Endothelial cell of umbilical vein (primary cell): ENCODE data around the gene FBXO5. TPM values are rescaled to one million over a fixed set of nuclear protein-coding genes. Genes with fewer than 3 reads are reported as not detected.

ENCODE experiments used
- BruUV-seq: library from RNA; stranded (reverse); fragments of 400-500 nt; replicated peaks from 2 replicates; lab custom pipeline; 2021; lab: Mats Ljungman, UMichigan
- CTCF ChIA-PET: fragments of 300-600, 350-600 bp; sonication (Branson Sonifier 250); formaldehyde crosslinking; loops from one replicate; lab custom pipeline; 2021; ENCODE audit warnings: antibody characterized with exemption, inconsistent platforms; lab: Charles Lee
- POLR2A ChIA-PET: fragments of 300-600, 350-600 bp; sonication (Branson Sonifier 250); formaldehyde crosslinking; loops from one replicate; lab custom pipeline; 2021; ENCODE audit warnings: antibody characterized with exemption, inconsistent platforms; lab: Charles Lee
- DNase-seq: peaks from one replicate; pipeline ENCODE4 v3.0.0-alpha.2; 2011; ENCODE audit warnings: low read depth, low spot score
- FAIRE-seq: peaks from 2 replicates; lab custom pipeline; 2011; peaks lifted over from hg19 to GRCh38; lab: Jason Lieb, UNC
- H2AFZ ChIP-seq: 2 replicates; pipeline ENCODE4 v1.6.0; 2012; ENCODE audit warnings: low read depth, low read length, control low read depth, inconsistent platforms
- H3K27ac ChIP-seq: 2 replicates; pipeline ENCODE4 v1.5.1; 2011; ENCODE audit warnings: low read depth, mild to moderate bottlenecking, control low read depth, low read length, moderate library complexity; ENCODE audit not compliant: insufficient read depth
- H3K27me3 ChIP-seq, 2 experiments: 2 replicates each; pipeline versions ENCODE4 v1.6.0 to v1.6.1; 2011; ENCODE audit warnings: low read length in 2 of 2, mixed read lengths in 1 of 2; ENCODE audit not compliant: control insufficient read depth in 2 of 2, insufficient read depth in 2 of 2
- H3K36me3 ChIP-seq, 2 experiments: 2 replicates in 1 of 2; 3 replicates in 1 of 2; pipeline ENCODE4 v1.5.1; 2011; ENCODE audit warnings: low read length in 2 of 2, mild to moderate bottlenecking in 1 of 2, moderate library complexity in 1 of 2; ENCODE audit not compliant: control insufficient read depth in 2 of 2, insufficient read depth in 2 of 2; ENCODE audit errors: extremely low read depth in 1 of 2
- H3K4me1 ChIP-seq: 3 replicates; pipeline ENCODE4 v1.5.1; 2011; ENCODE audit warnings: mild to moderate bottlenecking, low read length; ENCODE audit not compliant: control insufficient read depth, insufficient read depth; ENCODE audit errors: extremely low read depth
- H3K4me2 ChIP-seq: 2 replicates; pipeline ENCODE4 v1.6.1; 2011; ENCODE audit warnings: low read length, control low read depth, mixed read lengths; ENCODE audit not compliant: insufficient read depth
- H3K4me3 ChIP-seq, 3 experiments: fragments of 200-600 bp in 1 of 3; sonication (generic), shearing (Covaris generic) in 1 of 3; replicated peaks in 1 of 3; 2 replicates each; pipeline ENCODE4 v1.5.1; 2011 to 2016; ENCODE audit warnings: control low read depth in 3 of 3, low read length in 3 of 3, mild to moderate bottlenecking in 2 of 3, inconsistent platforms in 1 of 3, low read depth in 1 of 3, moderate library complexity in 1 of 3; ENCODE audit not compliant: insufficient read depth in 1 of 3
- H3K79me2 ChIP-seq: 2 replicates; pipeline ENCODE4 v1.6.0; 2012; ENCODE audit warnings: low read length, inconsistent platforms; ENCODE audit not compliant: control insufficient read depth, insufficient read depth
- H3K9ac ChIP-seq: replicated peaks from 2 replicates; pipeline ENCODE3; 2011; ENCODE audit warnings: low read length, control low read depth; ENCODE audit not compliant: insufficient read depth; ENCODE audit errors: extremely low read depth
- H3K9me1 ChIP-seq: replicated peaks from 3 replicates; pipeline ENCODE4 v1.6.0; 2011; ENCODE audit warnings: mild to moderate bottlenecking, low read length; ENCODE audit not compliant: control insufficient read depth, insufficient read depth; ENCODE audit errors: extremely low read depth
- H3K9me3 ChIP-seq: replicated peaks from 2 replicates; pipeline ENCODE4 v1.5.1; 2012; ENCODE audit warnings: low read length, inconsistent platforms; ENCODE audit not compliant: control insufficient read depth, insufficient read depth
- H4K20me1 ChIP-seq: replicated peaks from 2 replicates; pipeline ENCODE3; 2011; ENCODE audit warnings: mild to moderate bottlenecking, low read length; ENCODE audit not compliant: control insufficient read depth, insufficient read depth; ENCODE audit errors: extremely low read depth
- CTCF ChIP-seq, 2 donors: IDR thresholded peaks; 1 replicate in 1 of 2; 2 replicates in 1 of 2; pipeline ENCODE4 v1.5.1; 2011; ENCODE audit warnings: low read length in 2 of 2, mild to moderate bottlenecking in 2 of 2, moderate library complexity in 2 of 2, control low read depth in 1 of 2, inconsistent platforms in 1 of 2, low read depth in 1 of 2; ENCODE audit not compliant: insufficient read depth in 1 of 2; ENCODE audit errors: extremely low read depth in 1 of 2
- EZH2 ChIP-seq: IDR thresholded peaks from 2 replicates; pipeline ENCODE4 v1.6.1; 2012; ENCODE audit warnings: borderline replicate concordance, low read depth, mild to moderate bottlenecking, moderate library complexity, low read length, inconsistent platforms; ENCODE audit not compliant: severe bottlenecking
- FOS ChIP-seq: IDR thresholded peaks from 2 replicates; pipeline ENCODE4 v1.6.1; 2011; ENCODE audit warnings: mild to moderate bottlenecking, low read length, moderate library complexity, borderline replicate concordance; ENCODE audit not compliant: insufficient read depth
- GATA2 ChIP-seq: IDR thresholded peaks from 2 replicates; pipeline ENCODE4 v1.7.0; 2011; ENCODE audit warnings: low read depth, mild to moderate bottlenecking, moderate library complexity, mixed read lengths, low read length; ENCODE audit not compliant: insufficient read length, insufficient read depth
- JUN ChIP-seq: IDR thresholded peaks from 2 replicates; pipeline ENCODE4 v1.6.1; 2011; ENCODE audit warnings: borderline replicate concordance, low read depth; ENCODE audit not compliant: insufficient read length, insufficient read depth
- MYC ChIP-seq: IDR thresholded peaks from one replicate; pipeline ENCODE4 v1.6.1; 2011; ENCODE audit warnings: mild to moderate bottlenecking, low read depth, low read length
- POLR2A ChIP-seq: IDR thresholded peaks from 2 replicates; pipeline ENCODE4 v1.6.1; 2012; ENCODE audit warnings: low read depth, mild to moderate bottlenecking, control low read depth, low read length
- POLR2AphosphoS5 ChIP-seq: IDR thresholded peaks from 2 replicates; pipeline ENCODE4 v1.6.1; 2012; ENCODE audit warnings: low read depth, mild to moderate bottlenecking, control low read depth, low read length, moderate library complexity; ENCODE audit not compliant: insufficient read depth
- dilution Hi-C: fragments of 300-500 bp; cut with MboI; formaldehyde crosslinking; loops from one replicate; pipeline ENCODE4 v1.15.0; 2019; ENCODE audit warnings: low sequenced_read_pairs; ENCODE audit not compliant: extremely low pct_ligation_motif_present
- intact Hi-C: fragments of 100-400 bp; cut with micrococcal nuclease; formaldehyde crosslinking; loops from one replicate; pipeline ENCODE4 v1.10.0; 2022
- polyA plus RNA-seq, 4 experiments: library from polyadenylated mRNA; depleted of rRNA in 3 of 4; stranded (reverse) in 3 of 4; unstranded in 1 of 4; fragments of >200 nt; gene quantifications; 2 replicates each; pipeline versions ENCODE4 v1.2.1 to v1.2.3, GENCODE V29; 2011 to 2012; ENCODE audit warnings: missing spikeins in 1 of 4
- total RNA-seq: library from RNA; stranded (reverse); gene quantifications from 2 replicates; pipeline ENCODE4 v1.2.3, GENCODE V29; 2021
- TF ChIP-seq, protein P1 (sequence below): IDR thresholded peaks from 2 replicates; pipeline ENCODE4 v1.6.1; 2011; ENCODE audit not compliant: insufficient read depth, insufficient read length

The FBXO5 gene
- total and polyA plus RNA-seq, 2 donors (not counting 3 experiments of a cell fraction or from before 2014, with no cell fraction given), result 6.1 to 27.1 TPM

- TF ChIP-seq MYC, result no peak
- no peak for TF ChIP-seq POLR2AphosphoS5
- no peak for TF ChIP-seq GATA2
- TF ChIP-seq CTCF (IDR thresholded peaks at IDR 0.05; ENCODE audit: extremely low read depth in 1 of 2, insufficient read depth in 1 of 2, low read depth in 1 of 2, low read length in 2 of 2), result no peak
- TF ChIP-seq JUN, result no peak
- TF ChIP-seq EZH2, result no peak
- TF ChIP-seq POLR2A, result no peak
- TF ChIP-seq FOS, result no peak
- TF ChIP-seq, protein P1, sequence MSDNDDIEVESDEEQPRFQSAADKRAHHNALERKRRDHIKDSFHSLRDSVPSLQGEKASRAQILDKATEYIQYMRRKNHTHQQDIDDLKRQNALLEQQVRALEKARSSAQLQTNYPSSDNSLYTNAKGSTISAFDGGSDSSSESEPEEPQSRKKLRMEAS, result no peak
- Histone ChIP-seq H2AFZ (no peak overlapping the region), H3K9me1 (no peaks in the 10 kb centered on the region), H3K9me3 (no peaks in the 10 kb centered on the region), H3K4me1 (peaks cover 15% of the 10 kb centered on the region), H4K20me1 (no peaks in the 10 kb centered on the region), H3K27me3 (no peaks in the 10 kb centered on the region), H3K4me2 (no peak overlapping the region), H3K36me3 (no peaks in the 10 kb centered on the region), H3K9ac (no peak overlapping the region), H3K79me2 (no peaks in the 10 kb centered on the region), H3K27ac (no peak overlapping the region), H3K4me3 (no peak overlapping the region)
- ChIA-PET POLR2A (no interaction called here), CTCF (no interaction called here)
- intact Hi-C loops (no loop called here), dilution Hi-C loops (no loop called here)
- DNase-seq, result no peak
- no TSS peak for BruUV-seq
- no peak for FAIRE-seq
Measured at GRCh38 chr6:153028286-153028685, 45.4 kb upstream of the FBXO5 start.
